Activated CD8-positive, alpha-beta memory T cell treated with anti-CD3 and anti-CD28 coated beads for 36 hours (primary cell): ENCODE measurements around the gene PPIP5K2. TPM values are rescaled to one million over a fixed set of nuclear protein-coding genes. Genes with fewer than 3 reads are reported as not detected.
"Not testable (repeated sequence)": the region's sequence is repeated elsewhere in the genome, so short reads cannot be mapped to it uniquely, and the experiment has no call there.

Experiments
- CTCF ChIA-PET: fragments of 350-600 bp; sonication (Branson Sonifier 250); formaldehyde crosslinking; loops from one replicate; lab custom pipeline; 2021; ENCODE audit warnings: antibody characterized with exemption; lab: Charles Lee
- POLR2A ChIA-PET: fragments of 350-600 bp; sonication (Branson Sonifier 250); formaldehyde crosslinking; loops from one replicate; lab custom pipeline; 2021; ENCODE audit warnings: antibody characterized with exemption; lab: Charles Lee
- total RNA-seq, 2 experiments: library from RNA; stranded (reverse); gene quantifications; one replicate each; pipeline ENCODE4 v1.2.3, GENCODE V29; 2021

Gene PPIP5K2
- 10 to 100 TPM; 65.9 to 72.4 TPM for total RNA-seq

GRCh38 chr5:103119765-103120606 is at the start of gene PPIP5K2, which contains the start of gene GIN1:
PPIP5K2 (plus strand) TSS chr5:103120301; CDS start chr5:103129590, 9,289 bp downstream.
GIN1 (minus strand) TSS chr5:103120138; CDS start chr5:103108707, 11,431 bp downstream.
- ChIA-PET POLR2A (interaction anchor here (1.2 to 2.8 kb wide), 4 partner anchors 139 to 364 kb away, joined by 3 to 10 read pairs (median 6); partner anchors contain the start of genes MACIR and PAM), CTCF (interaction anchor here (0.7 to 1.3 kb wide), 3 partner anchors 15 to 439 kb away, joined by 3 read pairs; no protein-coding TSS in a partner anchor)

GRCh38 chr5:103073500-103073899 is 46.6 kb upstream of the PPIP5K2 start:
- POLR2A ChIA-PET = not testable (repeated sequence)
- CTCF ChIA-PET = interaction anchor here (0.6 kb wide), 1 partner anchor 18 kb away, joined by 3 read pairs; no protein-coding TSS in a partner anchor

DNA sequence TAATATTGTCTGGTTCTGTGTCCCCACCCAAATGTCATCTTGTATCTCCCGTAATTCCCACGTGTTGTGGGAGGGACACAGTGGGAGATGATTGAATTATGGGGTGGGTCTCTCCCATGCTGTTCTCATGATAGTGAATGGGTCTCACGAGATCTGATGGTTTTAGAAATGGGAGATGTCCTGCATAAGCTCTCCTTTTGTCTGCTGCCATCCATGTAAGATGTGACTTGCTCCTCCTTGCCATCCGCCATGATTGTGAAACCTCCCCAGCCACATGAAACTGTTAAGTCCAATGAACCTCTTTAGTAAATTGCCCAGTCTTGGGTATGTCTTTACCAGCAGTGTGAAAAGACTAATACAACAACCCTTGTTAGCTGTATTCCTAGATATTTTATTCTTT is 44.7 kb upstream of the PPIP5K2 start:
- CTCF ChIA-PET = no interaction called here
- POLR2A ChIA-PET = no interaction called here

DNA sequence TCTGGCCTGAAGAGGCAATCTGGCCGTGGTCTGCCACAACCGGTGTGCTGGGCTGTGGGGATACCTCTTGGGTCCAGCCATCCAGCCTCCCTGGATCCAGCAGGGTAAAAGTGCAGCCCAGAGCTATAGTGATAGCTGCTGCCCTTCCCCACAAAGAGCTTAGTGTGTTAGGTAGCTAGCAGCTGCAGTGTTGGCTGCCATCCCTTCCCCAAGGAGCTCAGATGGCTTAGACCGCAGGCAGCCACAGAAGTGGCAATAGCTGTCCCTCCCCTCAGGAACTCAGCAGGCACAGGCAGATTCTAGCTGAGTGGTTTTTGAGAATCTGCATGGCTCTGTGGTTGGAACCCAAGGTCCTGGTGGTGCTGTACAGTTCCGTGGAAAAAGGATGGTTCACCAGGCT is 40.3 kb upstream of the PPIP5K2 start:
- ChIA-PET POLR2A (no interaction called here), CTCF (no interaction called here)

GRCh38 chr5:103086547-103086946 is 33.6 kb upstream of the PPIP5K2 start:
- ChIA-PET CTCF (no interaction called here), POLR2A (no interaction called here)

DNA sequence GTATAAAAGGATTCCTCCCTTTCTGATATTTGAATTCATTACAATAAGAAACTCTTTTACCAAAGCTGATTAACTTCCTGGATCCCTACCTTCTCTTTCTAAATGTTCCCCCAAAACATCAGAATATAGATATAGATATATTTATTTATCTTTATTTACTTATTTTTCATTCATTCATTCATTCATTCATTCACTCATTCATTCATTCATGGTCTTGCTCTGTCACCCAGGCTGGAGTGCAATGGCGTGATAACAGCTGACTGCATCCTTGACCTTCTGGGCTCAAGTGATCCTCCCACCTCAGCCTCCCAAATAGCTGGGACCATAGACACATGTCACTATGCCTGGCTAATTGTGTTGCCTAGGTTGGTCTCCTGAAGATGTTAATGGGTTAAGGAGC is 30.8 kb upstream of the PPIP5K2 start:
- ChIA-PET POLR2A (no interaction called here), CTCF (interaction anchor here (0.6 kb wide), 1 partner anchor 63 kb away, joined by 3 read pairs; no protein-coding TSS in a partner anchor)

DNA sequence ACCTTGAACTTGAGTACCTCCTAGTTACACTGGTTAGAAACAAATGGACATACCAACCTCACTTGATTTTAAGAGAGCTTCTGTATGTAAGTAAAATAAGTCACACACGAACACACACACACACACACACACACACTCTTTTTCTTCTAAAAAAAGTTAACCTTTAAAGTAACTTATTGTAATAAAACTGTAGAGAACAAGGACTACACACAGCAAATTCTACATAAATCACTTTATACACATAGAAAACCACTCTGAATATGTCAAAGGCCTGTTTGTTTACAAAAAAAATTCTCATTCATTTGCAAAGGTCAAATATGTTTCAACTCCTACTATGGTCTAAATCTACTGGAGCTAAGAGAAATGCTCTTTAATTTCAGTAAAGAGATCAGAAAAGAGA is 29.3 kb upstream of the PPIP5K2 start:
- ChIA-PET CTCF (no interaction called here), POLR2A (no interaction called here)

DNA sequence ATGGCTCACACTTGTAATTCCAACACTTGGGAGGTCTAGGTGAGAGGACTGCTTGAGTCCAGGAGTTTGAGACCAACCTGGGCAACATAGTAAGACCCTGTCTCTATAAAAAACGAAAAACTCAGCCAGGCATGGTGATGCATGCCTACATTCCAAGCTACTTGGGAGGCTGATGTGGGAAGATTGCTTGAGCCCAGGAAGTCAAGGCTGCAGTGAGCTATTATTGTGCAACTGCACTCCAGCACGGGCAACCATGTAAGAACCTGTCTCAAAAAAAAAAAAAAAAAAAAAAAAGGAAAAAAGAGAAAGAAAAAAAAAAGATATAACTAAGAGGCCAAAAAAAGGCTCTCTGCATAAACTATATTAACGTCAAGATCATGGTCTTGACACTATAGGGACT is 27.4 kb upstream of the PPIP5K2 start:
- POLR2A ChIA-PET = no interaction called here
- CTCF ChIA-PET = no interaction called here

DNA sequence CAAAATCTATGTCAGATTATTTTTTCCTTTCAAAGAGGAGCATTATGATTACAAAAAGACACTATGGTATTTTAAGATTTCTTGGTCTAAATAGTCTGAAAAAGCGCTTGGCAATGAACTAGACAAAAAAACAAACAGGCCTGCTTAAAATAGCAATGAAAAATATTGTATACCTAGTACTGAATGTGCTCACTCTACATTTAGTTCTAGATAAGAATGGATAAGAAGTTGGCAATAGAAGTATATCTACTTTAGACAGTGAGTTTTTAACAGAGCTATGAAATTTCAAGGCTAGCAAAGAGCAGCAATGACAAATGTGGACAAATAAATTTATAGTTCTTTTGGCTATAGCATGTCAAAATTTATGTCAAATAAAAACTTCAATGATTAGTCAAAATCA is 26.4 kb upstream of the PPIP5K2 start:
- ChIA-PET POLR2A (no interaction called here), CTCF (no interaction called here)

- POLR2A ChIA-PET = no interaction called here
- CTCF ChIA-PET = no interaction called here
Observed at GRCh38 chr5:103094737-103095136, 25.4 kb upstream of the PPIP5K2 start.

DNA sequence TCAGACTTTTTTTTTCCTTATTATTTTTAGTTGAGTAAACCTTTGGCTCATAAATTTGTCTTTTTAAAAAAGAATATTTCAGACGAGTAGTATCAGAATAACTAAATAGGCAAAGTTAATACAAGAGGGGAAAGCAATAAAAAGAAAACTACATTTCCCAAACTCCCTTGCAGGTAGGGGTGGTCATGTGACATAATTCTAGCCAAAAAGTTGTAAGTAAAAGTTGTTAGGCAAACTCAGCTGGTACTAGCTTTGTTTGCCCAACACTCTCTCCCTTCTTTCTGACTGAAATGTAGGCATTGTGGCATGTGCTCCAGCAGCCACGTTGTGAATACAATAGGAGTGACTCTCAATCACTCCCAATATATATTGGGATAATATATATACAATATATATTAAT is 21.1 kb upstream of the PPIP5K2 start:
- ChIA-PET POLR2A (no interaction called here), CTCF (no interaction called here)

- CTCF ChIA-PET = no interaction called here
- POLR2A ChIA-PET = no interaction called here
Observed at GRCh38 chr5:103101079-103101750, 18.9 kb upstream of the PPIP5K2 start.

DNA sequence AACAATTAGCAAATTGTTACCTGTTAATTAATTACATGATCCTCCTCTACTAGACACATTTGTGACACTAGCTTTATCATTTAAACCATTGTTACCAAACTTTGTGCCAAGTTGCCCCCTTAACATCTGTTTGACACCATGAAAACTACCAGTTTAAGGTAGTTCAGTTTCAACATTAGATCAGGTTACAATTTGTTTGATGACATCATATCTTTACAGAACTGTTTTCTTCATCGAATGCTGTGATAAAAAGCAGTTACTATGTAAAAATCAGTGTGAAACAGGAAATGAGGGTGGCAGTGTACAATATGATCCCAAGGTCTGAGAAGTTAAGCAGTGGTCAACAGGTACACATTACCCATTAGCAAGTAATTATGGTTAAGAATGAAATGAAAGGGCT is 17.9 kb upstream of the PPIP5K2 start:
- POLR2A ChIA-PET = no interaction called here
- CTCF ChIA-PET = interaction anchor here (0.6 kb wide), 1 partner anchor 37 kb away, joined by 3 read pairs; no protein-coding TSS in a partner anchor

DNA sequence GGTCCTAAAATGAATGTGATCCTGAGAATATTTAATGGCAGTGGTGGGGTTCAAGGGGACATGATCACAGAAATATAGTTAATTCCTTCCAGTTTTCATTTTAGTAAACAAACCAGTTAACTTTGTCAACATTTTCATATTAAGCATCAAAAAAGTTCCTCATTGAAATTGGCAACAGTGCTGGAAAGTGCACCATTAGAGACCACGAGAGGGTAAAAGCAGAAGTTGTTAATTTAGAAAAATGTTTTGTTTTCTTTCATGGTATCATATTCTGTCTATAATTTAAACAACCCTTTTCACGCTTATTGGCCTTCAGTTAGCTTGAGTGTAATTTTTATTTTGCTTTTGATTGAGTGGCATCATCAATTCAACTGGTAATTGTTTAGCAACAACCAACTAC is 12.0 kb upstream of the PPIP5K2 start:
- ChIA-PET POLR2A (no interaction called here), CTCF (no interaction called here)

- ChIA-PET CTCF (no interaction called here), POLR2A (no interaction called here)
Observed at GRCh38 chr5:103109277-103109676, 10.8 kb upstream of the PPIP5K2 start.

GRCh38 chr5:103110403-103110802 is 9.7 kb upstream of the PPIP5K2 start:
- ChIA-PET CTCF (no interaction called here), POLR2A (no interaction called here)

- CTCF ChIA-PET = no interaction called here
Observed at GRCh38 chr5:103111468-103111867, 8.6 kb upstream of the PPIP5K2 start.

DNA sequence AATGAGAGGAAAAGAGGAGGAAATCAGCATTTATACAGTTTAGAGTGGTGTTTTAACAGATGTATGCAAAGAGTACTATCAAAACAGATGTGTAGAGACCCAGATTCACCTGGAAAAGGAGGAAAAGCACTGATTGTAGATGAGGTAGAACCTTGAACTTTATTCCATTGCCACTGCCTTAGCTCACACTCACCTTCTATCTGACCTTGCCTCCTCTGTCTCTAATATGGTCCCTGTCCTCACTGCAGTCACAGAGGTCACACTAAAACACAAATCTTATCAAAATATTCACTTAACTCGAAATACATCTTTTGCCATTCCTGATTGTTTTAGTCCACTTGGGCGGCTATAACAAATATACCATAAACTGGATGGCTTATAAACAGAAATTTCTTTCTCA is 7.2 kb upstream of the PPIP5K2 start:
- POLR2A ChIA-PET = no interaction called here

More at GRCh38 chr5:103111468-103111867, 8.6 kb upstream of the PPIP5K2 start:
- POLR2A ChIA-PET = no interaction called here

GRCh38 chr5:103114440-103114839 is 5.7 kb upstream of the PPIP5K2 start:
- POLR2A ChIA-PET = no interaction called here

More for the DNA sequence above, 7.2 kb upstream of the PPIP5K2 start:
- CTCF ChIA-PET = no interaction called here

DNA sequence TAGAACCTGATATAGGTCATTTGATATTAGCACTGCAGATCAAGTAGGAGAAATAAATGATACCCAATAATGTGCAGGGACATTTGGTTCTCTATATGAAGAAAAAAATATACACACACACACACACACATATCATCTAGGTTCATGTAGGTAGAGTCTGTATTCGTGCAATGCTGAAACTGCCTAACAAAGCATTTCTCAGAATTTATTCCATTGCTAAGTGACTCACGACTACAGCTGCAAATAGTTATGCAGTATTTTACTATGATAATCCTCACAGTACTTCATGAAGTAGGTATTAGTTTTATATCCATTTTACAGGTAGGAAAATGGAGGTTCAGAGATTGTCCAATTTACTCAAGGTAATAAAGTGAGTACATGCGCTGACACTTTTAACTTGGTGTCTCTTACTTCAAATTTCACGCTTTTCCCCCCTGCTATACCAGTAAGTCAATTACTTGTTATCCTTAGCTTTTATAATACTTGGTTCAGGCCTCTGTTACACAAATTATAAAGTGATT is 2.6 kb upstream of the PPIP5K2 start:
- POLR2A ChIA-PET = no interaction called here
- CTCF ChIA-PET = no interaction called here

More at GRCh38 chr5:103114440-103114839, 5.7 kb upstream of the PPIP5K2 start:
- CTCF ChIA-PET = no interaction called here
